HepG2 (cell line): ENCODE results near the gene KRT14. TPM values are rescaled to one million over a fixed set of nuclear protein-coding genes. Genes with fewer than 3 reads are reported as not detected.

Experiments
- GATA4 ChIP-seq: sonication (generic); IDR thresholded peaks from 2 replicates; pipeline ENCODE4 v1.6.1; 2016; ENCODE audit warnings: antibody characterized with exemption, low read depth, borderline replicate concordance
- HCFC1 ChIP-seq: fragments of 150-350 bp; IDR thresholded peaks from 2 replicates; pipeline ENCODE4 v1.6.1; 2014; ENCODE audit warnings: low read depth, low read length
- HMGA1 ChIP-seq: sonication (generic); formaldehyde crosslinking; conservative IDR thresholded peaks from 2 replicates; pipeline ENCODE4 v1.4.0; 2020; ENCODE audit warnings: missing genetic modification reagents
- HOXA9 ChIP-seq: sonication (generic); formaldehyde crosslinking; IDR thresholded peaks from 2 replicates; pipeline ENCODE4 v1.8.1; 2022; ENCODE audit warnings: missing genetic modification reagents, mild to moderate bottlenecking, moderate library complexity, borderline replicate concordance
- ISX ChIP-seq: sonication (generic); formaldehyde crosslinking; conservative IDR thresholded peaks from 2 replicates; pipeline ENCODE4 v1.5.0; 2020; ENCODE audit warnings: missing genetic modification reagents
- JARID2 ChIP-seq: sonication (generic); formaldehyde crosslinking; IDR thresholded peaks from 2 replicates; pipeline ENCODE4 v1.8.1; 2023; ENCODE audit warnings: missing genetic modification reagents, inconsistent platforms; ENCODE audit not compliant: insufficient replicate concordance
- MAF1 ChIP-seq: sonication (generic); formaldehyde crosslinking; IDR thresholded peaks from 2 replicates; pipeline ENCODE4 v1.5.0; 2020; ENCODE audit warnings: missing genetic modification reagents, borderline replicate concordance
- MEIS1 ChIP-seq: sonication (generic); formaldehyde crosslinking; IDR thresholded peaks from 2 replicates; pipeline ENCODE4 v1.9.0; 2021; ENCODE audit warnings: mild to moderate bottlenecking, missing genetic modification reagents, moderate library complexity, borderline replicate concordance
- NRL ChIP-seq: sonication (generic); formaldehyde crosslinking; IDR thresholded peaks from 2 replicates; pipeline ENCODE4 v1.5.0; 2020; ENCODE audit warnings: missing genetic modification reagents, mild to moderate bottlenecking, moderate library complexity, borderline replicate concordance
- POGZ ChIP-seq: sonication (generic); formaldehyde crosslinking; IDR thresholded peaks from 2 replicates; pipeline ENCODE4 v1.4.0; 2020; ENCODE audit warnings: mild to moderate bottlenecking, missing genetic modification reagents
- POLR2G ChIP-seq: fragments of 200-400 bp; formaldehyde crosslinking; IDR thresholded peaks from 2 replicates; pipeline ENCODE4 v1.6.1; 2018; ENCODE audit warnings: mild to moderate bottlenecking, low read depth, low read length, moderate library complexity
- TAF1 ChIP-seq: sonication (generic); formaldehyde crosslinking; IDR thresholded peaks from 2 replicates; pipeline ENCODE4 v1.4.0; 2020; ENCODE audit warnings: missing genetic modification reagents
- U2AF2 ChIP-seq: fragments of 200-400 bp; formaldehyde crosslinking; IDR thresholded peaks from 2 replicates; pipeline ENCODE4 v1.6.1; 2017; ENCODE audit warnings: low read depth, mild to moderate bottlenecking, low read length
- ZFP36L1 ChIP-seq: sonication (generic); formaldehyde crosslinking; IDR thresholded peaks from 2 replicates; pipeline ENCODE4 v1.8.0; 2022; ENCODE audit warnings: mild to moderate bottlenecking, missing genetic modification reagents, moderate library complexity
- ZNF274 ChIP-seq: sonication (generic); formaldehyde crosslinking; IDR thresholded peaks from 2 replicates; pipeline ENCODE4 v1.5.1; 2020; ENCODE audit warnings: mild to moderate bottlenecking, missing genetic modification reagents
- ZNF446 ChIP-seq: sonication (generic); formaldehyde crosslinking; IDR thresholded peaks from 2 replicates; pipeline ENCODE4 v1.5.0; 2020; ENCODE audit warnings: mild to moderate bottlenecking, missing genetic modification reagents
- ZNF563 ChIP-seq: sonication (generic); formaldehyde crosslinking; IDR thresholded peaks from 2 replicates; pipeline ENCODE4 v1.8.0; 2022; ENCODE audit warnings: mild to moderate bottlenecking, moderate library complexity, missing genetic modification reagents
- polyA plus RNA-seq, 8 experiments: library from polyadenylated mRNA; depleted of rRNA in 3 of 8; stranded (reverse) in 7 of 8; unstranded in 1 of 8; fragments of >200 nt; fragmentation: Illumina TruSeq in 4 of 8; extraction: Trizol in 4 of 8; gene quantifications; 2 replicates each; pipeline versions ENCODE4 v1.2.1 to v1.2.3, GENCODE V29; 2011 to 2016; ENCODE audit warnings: low read depth in 4 of 8, missing spikeins in 1 of 8, mixed read lengths in 1 of 8; ENCODE audit not compliant: insufficient read depth in 1 of 8
- total RNA-seq, 5 experiments: library from RNA; depleted of rRNA; stranded (reverse); fragments of >200 nt; fragmentation: Illumina TruSeq; extraction: Trizol; gene quantifications; 2 replicates each; pipeline ENCODE4 v1.2.3, GENCODE V29; 2016; ENCODE audit warnings: low read depth in 1 of 5
- TF ChIP-seq, protein P1 (sequence below): sonication (generic); formaldehyde crosslinking; IDR thresholded peaks from 2 replicates; pipeline ENCODE4 v1.5.0; 2020; ENCODE audit warnings: mild to moderate bottlenecking, missing genetic modification reagents
- TF ChIP-seq, protein P2 (sequence below): sonication (generic); formaldehyde crosslinking; IDR thresholded peaks from 2 replicates; pipeline ENCODE4 v1.5.0; 2020; ENCODE audit warnings: mild to moderate bottlenecking, missing genetic modification reagents, moderate library complexity
- TF ChIP-seq, protein P3 (sequence below): IDR thresholded peaks from 2 replicates; pipeline ENCODE4 v1.6.1; 2016; ENCODE audit warnings: low read depth, missing genetic modification reagents, missing compliant biosample characterization

The KRT14 gene
- total and polyA plus RNA-seq, 2 of the 13 experiments (the other 11 are each of a cell fraction or from before 2014, with no cell fraction given), result 0.09 TPM; not detected in 1

DNA sequence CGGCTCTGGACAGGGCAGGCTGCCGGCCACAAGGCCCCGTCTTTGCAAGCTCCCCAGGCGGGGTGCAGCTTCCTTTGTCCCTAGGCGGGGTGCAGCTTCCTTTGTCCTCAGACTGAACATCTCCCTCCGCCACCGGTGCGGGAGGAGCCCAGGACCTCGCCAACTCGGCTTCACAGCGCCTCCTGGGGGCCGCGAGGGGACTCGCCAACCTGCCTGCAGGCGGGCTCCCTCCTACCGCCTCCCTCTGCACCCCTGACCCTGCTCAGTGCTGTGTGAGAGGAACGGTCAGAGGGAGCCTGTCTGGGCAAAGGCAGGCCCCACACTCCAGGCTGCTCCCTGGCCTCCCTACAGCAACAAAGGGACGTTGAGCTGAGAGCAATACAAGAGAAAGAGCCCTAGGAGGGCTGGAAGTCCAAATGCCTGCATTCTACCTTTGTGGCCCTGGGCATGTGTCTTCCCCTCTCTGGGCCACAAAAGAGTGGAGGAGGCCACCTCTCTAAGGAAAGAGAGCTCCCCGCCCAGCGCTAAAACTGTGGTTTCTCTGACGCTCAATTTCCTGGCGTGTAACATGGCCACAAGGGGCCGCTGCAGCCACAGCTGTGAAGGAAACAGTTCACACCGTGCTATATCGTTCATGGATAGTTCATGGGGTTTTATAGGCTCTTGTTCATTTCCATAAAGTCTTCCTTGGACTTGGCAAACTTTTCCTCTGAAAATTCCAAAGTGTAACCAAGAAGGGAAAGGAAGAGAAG, 37.7 kb downstream of the KRT14 start (continued):
- TF ChIP-seq MAF1 (CRISPR knock-in tag) (no peak), ZNF563 (no peak), HCFC1 (no peak), POLR2G (no peak), MEIS1 (CRISPR knock-in tag) (peak; percentile 60; the same call in 1 of the 2 replicates), HOXA9 (CRISPR knock-in tag) (no peak), NRL (CRISPR knock-in tag) (peak; percentile 39; the same call in 1 of the 2 replicates), JARID2 (CRISPR knock-in tag) (no peak), U2AF2 (no peak), TAF1 (CRISPR knock-in tag) (no peak; the same call in 1 of the 2 replicates), ZNF274 (CRISPR knock-in tag) (peak; percentile 57; the same call in 1 of the 2 replicates), HMGA1 (CRISPR knock-in tag) (no peak), ZFP36L1 (no peak), GATA4 (no peak), ZNF446 (CRISPR knock-in tag) (no peak), POGZ (CRISPR knock-in tag) (0 out of 2 replicates have a peak, but pooled peaks have one; percentile 17), ISX (CRISPR knock-in tag) (no peak)
- TF ChIP-seq, protein P1, sequence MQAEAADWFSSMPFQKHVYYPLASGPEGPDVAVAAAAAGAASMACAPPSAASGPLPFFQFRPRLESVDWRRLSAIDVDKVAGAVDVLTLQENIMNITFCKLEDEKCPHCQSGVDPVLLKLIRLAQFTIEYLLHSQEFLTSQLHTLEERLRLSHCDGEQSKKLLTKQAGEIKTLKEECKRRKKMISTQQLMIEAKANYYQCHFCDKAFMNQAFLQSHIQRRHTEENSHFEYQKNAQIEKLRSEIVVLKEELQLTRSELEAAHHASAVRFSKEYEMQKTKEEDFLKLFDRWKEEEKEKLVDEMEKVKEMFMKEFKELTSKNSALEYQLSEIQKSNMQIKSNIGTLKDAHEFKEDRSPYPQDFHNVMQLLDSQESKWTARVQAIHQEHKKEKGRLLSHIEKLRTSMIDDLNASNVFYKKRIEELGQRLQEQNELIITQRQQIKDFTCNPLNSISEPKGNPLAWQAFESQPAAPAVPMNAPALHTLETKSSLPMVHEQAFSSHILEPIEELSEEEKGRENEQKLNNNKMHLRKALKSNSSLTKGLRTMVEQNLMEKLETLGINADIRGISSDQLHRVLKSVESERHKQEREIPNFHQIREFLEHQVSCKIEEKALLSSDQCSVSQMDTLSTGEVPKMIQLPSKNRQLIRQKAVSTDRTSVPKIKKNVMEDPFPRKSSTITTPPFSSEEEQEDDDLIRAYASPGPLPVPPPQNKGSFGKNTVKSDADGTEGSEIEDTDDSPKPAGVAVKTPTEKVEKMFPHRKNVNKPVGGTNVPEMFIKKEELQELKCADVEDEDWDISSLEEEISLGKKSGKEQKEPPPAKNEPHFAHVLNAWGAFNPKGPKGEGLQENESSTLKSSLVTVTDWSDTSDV, result no peak
- TF ChIP-seq, protein P2, sequence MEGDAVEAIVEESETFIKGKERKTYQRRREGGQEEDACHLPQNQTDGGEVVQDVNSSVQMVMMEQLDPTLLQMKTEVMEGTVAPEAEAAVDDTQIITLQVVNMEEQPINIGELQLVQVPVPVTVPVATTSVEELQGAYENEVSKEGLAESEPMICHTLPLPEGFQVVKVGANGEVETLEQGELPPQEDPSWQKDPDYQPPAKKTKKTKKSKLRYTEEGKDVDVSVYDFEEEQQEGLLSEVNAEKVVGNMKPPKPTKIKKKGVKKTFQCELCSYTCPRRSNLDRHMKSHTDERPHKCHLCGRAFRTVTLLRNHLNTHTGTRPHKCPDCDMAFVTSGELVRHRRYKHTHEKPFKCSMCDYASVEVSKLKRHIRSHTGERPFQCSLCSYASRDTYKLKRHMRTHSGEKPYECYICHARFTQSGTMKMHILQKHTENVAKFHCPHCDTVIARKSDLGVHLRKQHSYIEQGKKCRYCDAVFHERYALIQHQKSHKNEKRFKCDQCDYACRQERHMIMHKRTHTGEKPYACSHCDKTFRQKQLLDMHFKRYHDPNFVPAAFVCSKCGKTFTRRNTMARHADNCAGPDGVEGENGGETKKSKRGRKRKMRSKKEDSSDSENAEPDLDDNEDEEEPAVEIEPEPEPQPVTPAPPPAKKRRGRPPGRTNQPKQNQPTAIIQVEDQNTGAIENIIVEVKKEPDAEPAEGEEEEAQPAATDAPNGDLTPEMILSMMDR, result peak; percentile 89
- TF ChIP-seq, protein P3, sequence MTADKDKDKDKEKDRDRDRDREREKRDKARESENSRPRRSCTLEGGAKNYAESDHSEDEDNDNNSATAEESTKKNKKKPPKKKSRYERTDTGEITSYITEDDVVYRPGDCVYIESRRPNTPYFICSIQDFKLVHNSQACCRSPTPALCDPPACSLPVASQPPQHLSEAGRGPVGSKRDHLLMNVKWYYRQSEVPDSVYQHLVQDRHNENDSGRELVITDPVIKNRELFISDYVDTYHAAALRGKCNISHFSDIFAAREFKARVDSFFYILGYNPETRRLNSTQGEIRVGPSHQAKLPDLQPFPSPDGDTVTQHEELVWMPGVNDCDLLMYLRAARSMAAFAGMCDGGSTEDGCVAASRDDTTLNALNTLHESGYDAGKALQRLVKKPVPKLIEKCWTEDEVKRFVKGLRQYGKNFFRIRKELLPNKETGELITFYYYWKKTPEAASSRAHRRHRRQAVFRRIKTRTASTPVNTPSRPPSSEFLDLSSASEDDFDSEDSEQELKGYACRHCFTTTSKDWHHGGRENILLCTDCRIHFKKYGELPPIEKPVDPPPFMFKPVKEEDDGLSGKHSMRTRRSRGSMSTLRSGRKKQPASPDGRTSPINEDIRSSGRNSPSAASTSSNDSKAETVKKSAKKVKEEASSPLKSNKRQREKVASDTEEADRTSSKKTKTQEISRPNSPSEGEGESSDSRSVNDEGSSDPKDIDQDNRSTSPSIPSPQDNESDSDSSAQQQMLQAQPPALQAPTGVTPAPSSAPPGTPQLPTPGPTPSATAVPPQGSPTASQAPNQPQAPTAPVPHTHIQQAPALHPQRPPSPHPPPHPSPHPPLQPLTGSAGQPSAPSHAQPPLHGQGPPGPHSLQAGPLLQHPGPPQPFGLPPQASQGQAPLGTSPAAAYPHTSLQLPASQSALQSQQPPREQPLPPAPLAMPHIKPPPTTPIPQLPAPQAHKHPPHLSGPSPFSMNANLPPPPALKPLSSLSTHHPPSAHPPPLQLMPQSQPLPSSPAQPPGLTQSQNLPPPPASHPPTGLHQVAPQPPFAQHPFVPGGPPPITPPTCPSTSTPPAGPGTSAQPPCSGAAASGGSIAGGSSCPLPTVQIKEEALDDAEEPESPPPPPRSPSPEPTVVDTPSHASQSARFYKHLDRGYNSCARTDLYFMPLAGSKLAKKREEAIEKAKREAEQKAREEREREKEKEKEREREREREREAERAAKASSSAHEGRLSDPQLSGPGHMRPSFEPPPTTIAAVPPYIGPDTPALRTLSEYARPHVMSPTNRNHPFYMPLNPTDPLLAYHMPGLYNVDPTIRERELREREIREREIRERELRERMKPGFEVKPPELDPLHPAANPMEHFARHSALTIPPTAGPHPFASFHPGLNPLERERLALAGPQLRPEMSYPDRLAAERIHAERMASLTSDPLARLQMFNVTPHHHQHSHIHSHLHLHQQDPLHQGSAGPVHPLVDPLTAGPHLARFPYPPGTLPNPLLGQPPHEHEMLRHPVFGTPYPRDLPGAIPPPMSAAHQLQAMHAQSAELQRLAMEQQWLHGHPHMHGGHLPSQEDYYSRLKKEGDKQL (CRISPR knock-in tag), result no peak
